Small intestine (tissue), 7 donors: ENCODE data around the gene BOC. TPM values are rescaled to one million over a fixed set of nuclear protein-coding genes. Genes with fewer than 3 reads are reported as not detected.

ENCODE experiments used
- DNase-seq, 2 donors: peaks; one replicate each; pipeline versions ENCODE4 v3.0.0 to v3.0.0-alpha.2; 2013
- FAIRE-seq: peaks from 2 replicates; lab custom pipeline; 2012; peaks lifted over from hg19 to GRCh38; lab: Jason Lieb, UNC
- H3K27ac ChIP-seq, 3 donors: one replicate each; pipeline ENCODE4 v1.5.1; 2013; ENCODE audit warnings: low read length in 2 of 3, mild to moderate bottlenecking in 2 of 3, control low read depth in 1 of 3, inconsistent platforms in 1 of 3, low read depth in 1 of 3, moderate library complexity in 1 of 3
- H3K27me3 ChIP-seq, 3 donors: one replicate each; pipeline ENCODE4 v1.6.1; 2013; ENCODE audit warnings: low read length in 3 of 3, inconsistent platforms in 1 of 3; ENCODE audit not compliant: control insufficient read depth in 3 of 3, insufficient read depth in 3 of 3
- H3K36me3 ChIP-seq, 3 donors: one replicate each; pipeline ENCODE4 v1.6.1; 2013; ENCODE audit warnings: low read length in 3 of 3, inconsistent platforms in 1 of 3, low read depth in 1 of 3, mild to moderate bottlenecking in 1 of 3, moderate library complexity in 1 of 3; ENCODE audit not compliant: control insufficient read depth in 3 of 3, insufficient read depth in 2 of 3
- H3K4me1 ChIP-seq, 3 donors: one replicate each; pipeline ENCODE4 v1.6.1; 2013; ENCODE audit warnings: low read length in 2 of 3, inconsistent platforms in 1 of 3, low read depth in 1 of 3, mild to moderate bottlenecking in 1 of 3, moderate library complexity in 1 of 3; ENCODE audit not compliant: control insufficient read depth in 3 of 3, insufficient read depth in 2 of 3
- H3K4me3 ChIP-seq, 3 donors: one replicate each; pipeline ENCODE4 v1.5.1; 2013; ENCODE audit warnings: low read length in 3 of 3, control low read depth in 1 of 3, inconsistent platforms in 1 of 3, low read depth in 1 of 3, mild to moderate bottlenecking in 1 of 3, moderate library complexity in 1 of 3
- H3K9me3 ChIP-seq, 2 donors: one replicate each; pipeline ENCODE4 v1.6.1; 2013; ENCODE audit warnings: low read depth in 1 of 2, low read length in 1 of 2; ENCODE audit not compliant: control insufficient read depth in 2 of 2, insufficient read depth in 1 of 2
- WGBS, 3 donors: extraction: QIAGEN DNeasy Blood & Tissue Kit; methylation state at CpG; one replicate each; pipeline ENCODE4 v1.1.7; 2013; 5-methylcytosine and 5-hydroxymethylcytosine counted together
- polyA plus RNA-seq, 4 donors: library from polyadenylated mRNA; stranded (reverse) in 3 of 4; unstranded in 1 of 4; fragments of 200-250 nt in 3 of 4; fragments of 120-200 nt in 1 of 4; gene quantifications; one replicate each; pipeline versions ENCODE4 v1.2.1 to v1.2.3, GENCODE V29; 2013
- donor health status: healthy with polysubstance abuse.
- donor health status: control.
- donor health status: control.
- donor health status: Bipolar disorder and iron deficiency.
- donor health status: healthy.

The BOC gene
- polyA plus RNA-seq, 4 donors = 0.22 to 4.6 (median 2.9) TPM

GRCh38 chr3:113183748-113184661, 27.4 kb upstream of the BOC start:
- no peak for DNase-seq
- peaks cover 0 to 5% (median 0%) of the 10 kb centered on the region in 3 donors for H3K27me3 ChIP-seq
- H3K9me3 ChIP-seq = peaks cover 0 to 3% of the 10 kb centered on the region in 2 donors
- H3K4me3 ChIP-seq = no peak overlapping the region
- 43 to 56% (median 46%) methylated on average over 13 of the region's 13 CpGs for WGBS, 3 donors
- no peak overlapping the region for H3K27ac ChIP-seq
- no peaks in the 10 kb centered on the region for H3K4me1 ChIP-seq
- no peak for FAIRE-seq
- no peaks in the 10 kb centered on the region for H3K36me3 ChIP-seq

GRCh38 chr3:113185194-113185835, 26.0 kb upstream of the BOC start:
- Histone ChIP-seq H3K27ac (no peak overlapping the region), H3K4me1 (no peaks in the 10 kb centered on the region), H3K9me3 (peaks cover 0 to 1% of the 10 kb centered on the region in 2 donors), H3K4me3 (no peak overlapping the region), H3K27me3 (peaks cover 0 to 2% (median 0%) of the 10 kb centered on the region in 3 donors), H3K36me3 (no peaks in the 10 kb centered on the region)
- FAIRE-seq = no peak
- no peak for DNase-seq

- Histone ChIP-seq H3K9me3 (no peaks in the 10 kb centered on the region), H3K4me1 (no peaks in the 10 kb centered on the region), H3K27me3 (peaks cover 0 to 2% (median 0%) of the 10 kb centered on the region in 3 donors), H3K36me3 (no peaks in the 10 kb centered on the region), H3K27ac (no peak overlapping the region), H3K4me3 (no peak overlapping the region)
- FAIRE-seq = no peak
- WGBS, 3 donors = 85 to 94% (median 91%) methylated on average over 5 of the region's 5 CpGs
- DNase-seq = no peak
Observed at GRCh38 chr3:113186566-113186965, 24.8 kb upstream of the BOC start.

GRCh38 chr3:113193288-113193687, 18.1 kb upstream of the BOC start:
- Histone ChIP-seq H3K27me3 (no peaks in the 10 kb centered on the region), H3K4me3 (no peak overlapping the region), H3K4me1 (peaks cover 0 to 3% (median 0%) of the 10 kb centered on the region in 3 donors), H3K27ac (no peak overlapping the region), H3K9me3 (no peaks in the 10 kb centered on the region), H3K36me3 (no peaks in the 10 kb centered on the region)
- FAIRE-seq = no peak
- WGBS, 3 donors = 61 to 76% (median 73%) methylated on average over 8 of the region's 8 CpGs
- no peak for DNase-seq

GRCh38 chr3:113193719-113194118, 17.6 kb upstream of the BOC start:
- peaks cover 0 to 3% (median 0%) of the 10 kb centered on the region in 3 donors for H3K4me1 ChIP-seq

GRCh38 chr3:113194823-113195401, 16.4 kb upstream of the BOC start:
- WGBS, 3 donors = 87 to 92% (median 92%) methylated on average over 4 of the region's 4 CpGs
- H3K4me1 ChIP-seq = peaks cover 0 to 3% (median 0%) of the 10 kb centered on the region in 3 donors
- no peak for FAIRE-seq
- no peaks in the 10 kb centered on the region for H3K36me3 ChIP-seq
- no peak overlapping the region for H3K27ac ChIP-seq
- DNase-seq = no peak
- H3K4me3 ChIP-seq = no peak overlapping the region
- H3K9me3 ChIP-seq = no peaks in the 10 kb centered on the region
- H3K27me3 ChIP-seq = no peaks in the 10 kb centered on the region

More at GRCh38 chr3:113193719-113194118, 17.6 kb upstream of the BOC start:
- DNase-seq (no peak), FAIRE-seq (no peak)
- Histone ChIP-seq H3K4me3 (no peak overlapping the region), H3K27me3 (no peaks in the 10 kb centered on the region), H3K36me3 (no peaks in the 10 kb centered on the region), H3K27ac (no peak overlapping the region), H3K9me3 (no peaks in the 10 kb centered on the region)
- WGBS, 3 donors = 58 to 76% (median 68%) methylated on average over 1 of the region's 1 CpG

GRCh38 chr3:113200351-113200750, 11.0 kb upstream of the BOC start:
- Histone ChIP-seq H3K27me3 (peaks cover 0 to 2% (median 0%) of the 10 kb centered on the region in 3 donors), H3K27ac (no peak overlapping the region), H3K9me3 (no peaks in the 10 kb centered on the region), H3K4me1 (no peaks in the 10 kb centered on the region), H3K36me3 (no peaks in the 10 kb centered on the region), H3K4me3 (no peak overlapping the region)
- FAIRE-seq (no peak), DNase-seq (no peak)

- Histone ChIP-seq H3K4me1 (no peaks in the 10 kb centered on the region), H3K9me3 (no peaks in the 10 kb centered on the region), H3K36me3 (no peaks in the 10 kb centered on the region), H3K27me3 (peaks cover 0 to 2% (median 0%) of the 10 kb centered on the region in 3 donors), H3K27ac (no peak overlapping the region), H3K4me3 (no peak overlapping the region)
- WGBS, 3 donors = 39 to 73% (median 57%) methylated on average over 1 of the region's 1 CpG
- DNase-seq = no peak
- no peak for FAIRE-seq
Observed at GRCh38 chr3:113200946-113201345, 10.4 kb upstream of the BOC start.
